Ectodermal cell (in vitro differentiated cells): ENCODE data around the gene WNT11.

ENCODE experiments used
- H3K27ac ChIP-seq: 2 replicates; pipeline ENCODE4 v1.7.0; 2013; ENCODE audit warnings: mild to moderate bottlenecking, low read depth, low read length; ENCODE audit not compliant: insufficient read depth, poor library complexity, severe bottlenecking
- H3K27me3 ChIP-seq: 2 replicates; pipeline ENCODE4 v1.7.0; 2013; ENCODE audit warnings: mild to moderate bottlenecking, low read length; ENCODE audit not compliant: insufficient read depth, control insufficient read depth, poor library complexity, severe bottlenecking
- H3K36me3 ChIP-seq: one replicate; pipeline ENCODE4 v1.7.0; 2013; ENCODE audit warnings: low read length; ENCODE audit not compliant: control insufficient read depth, insufficient read depth
- H3K4me1 ChIP-seq: one replicate; pipeline ENCODE4 v1.7.0; 2013; ENCODE audit warnings: low read length; ENCODE audit not compliant: control insufficient read depth, insufficient read depth
- H3K4me3 ChIP-seq: 2 replicates; pipeline ENCODE4 v1.7.0; 2013; ENCODE audit warnings: low read depth, low read length, control low read depth; ENCODE audit not compliant: insufficient read depth
- H3K9me3 ChIP-seq: 2 replicates; pipeline ENCODE4 v1.7.0; 2013; ENCODE audit warnings: mild to moderate bottlenecking, low read length, moderate library complexity; ENCODE audit not compliant: control insufficient read depth
- WGBS, 2 experiments: methylation state at CpG; one replicate each; pipeline ENCODE4 v1.1.7; 2013; ENCODE audit warnings: missing lambda C conversion rate in 2 of 2; 5-methylcytosine and 5-hydroxymethylcytosine counted together

WNT11 gene

DNA sequence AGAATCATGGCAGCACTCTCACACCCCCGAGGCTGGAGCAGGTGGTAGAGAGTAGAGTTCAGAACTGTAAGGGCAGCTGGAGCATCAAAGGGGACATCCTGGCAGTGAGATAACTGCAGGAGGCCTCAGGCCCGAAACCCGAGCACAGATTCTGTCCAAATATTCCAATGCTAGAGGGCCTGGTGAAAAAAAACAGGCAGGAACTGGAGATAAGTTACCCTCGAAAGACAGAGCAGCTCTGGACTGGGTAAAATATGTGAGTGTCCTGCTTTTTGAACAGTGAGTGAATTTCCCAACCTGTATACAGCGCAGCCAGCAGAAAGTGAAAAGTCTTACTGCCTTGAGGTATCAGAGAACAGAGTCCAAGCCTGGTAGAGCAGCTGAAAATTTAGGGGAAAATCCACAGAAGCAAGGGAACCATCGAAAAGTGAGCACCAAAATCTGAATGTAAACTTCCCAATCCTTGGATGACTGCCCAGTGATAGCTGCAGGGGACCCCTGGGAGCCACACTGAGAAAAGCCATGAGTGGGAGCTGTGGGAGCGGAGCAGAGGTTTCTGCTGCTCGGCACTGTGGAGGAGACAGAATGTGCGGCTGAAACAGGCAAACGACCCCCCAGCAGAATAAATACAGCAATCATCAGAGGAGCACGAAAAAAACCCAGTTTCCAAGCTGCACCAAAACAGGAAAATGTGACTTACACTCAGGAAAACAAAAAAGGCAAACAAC is 50.6 kb downstream of the WNT11 start:
- Histone ChIP-seq H3K4me1 (peaks cover 3% of the 10 kb centered on the region), H3K27ac (no peak overlapping the region), H3K27me3 (peaks cover 5% of the 10 kb centered on the region), H3K4me3 (no peak overlapping the region), H3K9me3 (no peaks in the 10 kb centered on the region), H3K36me3 (no peaks in the 10 kb centered on the region)
- 91% methylated on average over 11 of the region's 11 CpGs for WGBS, 2 experiments

DNA sequence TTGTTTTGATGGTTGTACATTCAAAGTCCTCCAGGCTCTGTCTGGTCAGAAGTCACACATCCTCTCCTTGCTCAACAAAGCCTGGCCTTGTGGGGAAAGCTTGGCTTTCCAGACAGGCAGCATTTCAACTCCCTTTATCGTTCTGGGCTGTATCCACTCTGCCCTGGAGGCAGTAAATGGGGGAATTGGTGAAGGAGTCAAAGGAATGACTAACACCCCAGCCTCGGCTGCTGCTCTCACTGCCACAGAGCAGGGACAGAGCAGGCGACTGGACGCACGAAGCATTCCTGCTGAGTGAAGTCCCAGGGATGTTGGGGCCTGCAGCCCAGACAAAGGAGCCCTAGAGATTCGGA is 52.8 kb downstream of the WNT11 start:
- Histone ChIP-seq H3K36me3 (no peaks in the 10 kb centered on the region), H3K4me3 (no peak overlapping the region), H3K27me3 (peaks cover 5% of the 10 kb centered on the region), H3K4me1 (no peaks in the 10 kb centered on the region), H3K9me3 (no peaks in the 10 kb centered on the region), H3K27ac (no peak overlapping the region)
- WGBS, 2 experiments: 61 to 74% methylated on average over 6 of the region's 6 CpGs

DNA sequence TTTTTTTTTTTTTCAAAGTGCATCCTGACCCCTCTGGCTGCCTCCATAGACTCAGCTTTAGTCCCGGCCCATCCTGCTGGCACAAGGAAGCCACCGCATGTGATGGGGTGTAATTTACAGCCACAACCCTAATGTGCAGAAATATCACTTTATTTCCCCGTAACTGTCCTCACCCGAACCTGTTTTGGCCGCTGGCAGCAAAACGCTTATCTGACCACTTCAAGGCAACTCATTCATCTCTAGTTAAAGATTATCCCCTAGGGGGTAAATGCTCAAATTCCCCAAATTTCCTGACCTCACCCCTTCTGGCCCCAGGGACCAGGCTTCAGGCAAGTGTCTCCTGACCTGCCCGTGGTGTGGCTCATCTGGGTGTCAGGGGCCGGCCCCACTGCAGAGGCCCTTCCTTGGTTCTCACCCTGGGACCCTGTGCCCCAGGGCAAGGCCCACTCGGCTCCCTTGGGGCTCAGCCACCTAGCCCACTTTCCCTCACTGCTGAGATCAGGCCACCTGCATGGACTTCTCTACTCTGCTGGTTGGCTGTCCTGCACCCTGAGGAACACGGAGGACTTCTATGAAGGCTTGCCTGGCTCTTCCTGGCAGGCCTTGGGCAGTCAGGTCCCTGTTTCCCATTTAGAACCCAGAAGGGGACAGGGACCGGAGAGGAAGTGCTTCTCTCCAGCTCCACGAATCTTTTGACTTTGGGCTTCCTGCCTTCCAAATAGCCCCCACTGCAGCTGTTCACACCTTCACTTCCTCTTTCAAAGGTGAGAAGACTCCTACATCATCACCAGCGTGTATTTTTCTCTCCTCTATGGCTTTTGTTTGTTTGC is 53.3 kb downstream of the WNT11 start:
- H3K4me3 ChIP-seq: no peak overlapping the region
- no peaks in the 10 kb centered on the region for H3K4me1 ChIP-seq
- peaks cover 5% of the 10 kb centered on the region for H3K27me3 ChIP-seq
- H3K36me3 ChIP-seq: no peaks in the 10 kb centered on the region
- H3K9me3 ChIP-seq: no peaks in the 10 kb centered on the region
- no peak overlapping the region for H3K27ac ChIP-seq
- WGBS, 2 experiments: 76 to 80% methylated on average over 12 of the region's 13 CpGs

DNA sequence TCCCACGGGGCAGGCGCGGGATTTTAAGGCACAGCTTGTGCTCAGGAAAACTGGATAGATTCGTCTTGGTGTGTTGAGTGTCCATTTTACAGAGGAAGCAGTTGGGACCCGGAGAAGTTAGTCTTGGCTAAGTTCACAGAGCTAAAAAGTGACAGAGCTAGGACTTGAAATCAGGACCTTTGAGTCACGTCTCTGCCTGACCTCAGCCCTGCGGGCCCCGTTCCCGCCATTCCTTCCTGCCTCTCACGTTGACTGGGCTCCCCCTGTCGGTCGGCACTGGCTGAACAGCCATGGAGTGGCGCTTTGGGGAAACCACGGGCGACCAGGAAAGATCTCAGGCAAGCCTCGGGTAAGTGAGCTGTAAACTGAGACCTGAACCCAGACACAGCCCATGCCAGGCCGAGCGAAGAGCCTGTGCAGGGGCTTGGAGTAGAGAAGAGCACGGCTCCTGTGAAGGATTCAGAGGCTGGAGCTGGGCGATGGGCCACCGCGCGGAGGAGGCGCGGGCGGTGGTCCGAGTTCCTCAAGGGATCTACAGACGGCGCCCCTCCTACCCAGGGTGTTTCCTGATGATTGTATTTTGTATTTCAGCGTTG is 54.1 kb downstream of the WNT11 start:
- WGBS, 2 experiments: 36 to 37% methylated on average over 30 of the region's 30 CpGs
- Histone ChIP-seq H3K4me1 (no peaks in the 10 kb centered on the region), H3K27me3 (peaks cover 5% of the 10 kb centered on the region), H3K9me3 (no peaks in the 10 kb centered on the region), H3K36me3 (no peaks in the 10 kb centered on the region), H3K27ac (no peak overlapping the region), H3K4me3 (no peak overlapping the region)

DNA sequence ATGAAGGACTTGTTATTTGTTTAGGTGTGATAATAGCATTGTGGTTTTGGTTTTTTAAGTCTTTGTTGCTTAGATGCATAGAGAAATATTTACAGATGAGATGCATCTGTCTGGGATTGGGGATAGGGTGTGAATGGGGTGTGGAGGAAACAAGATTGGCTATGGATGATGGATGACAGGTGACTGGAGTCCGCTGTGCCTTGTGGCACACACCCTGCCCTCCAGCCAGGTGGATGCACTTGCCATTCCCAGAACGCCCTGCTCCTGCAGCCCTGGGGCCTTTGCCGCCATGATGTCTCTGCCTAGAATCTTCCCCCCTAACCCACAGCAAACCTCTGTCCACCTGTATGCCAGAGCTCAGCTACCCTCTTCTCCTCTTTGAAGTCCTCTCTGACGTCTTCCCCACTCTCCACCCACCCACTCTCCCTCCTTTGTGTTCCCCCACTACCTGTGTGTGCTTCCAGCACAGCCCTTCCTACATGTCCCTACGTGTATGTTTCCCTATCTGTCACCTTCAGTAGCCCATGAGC is 54.7 kb downstream of the WNT11 start:
- WGBS, 2 experiments: 84 to 88% methylated on average over 5 of the region's 5 CpGs
- no peak overlapping the region for H3K4me3 ChIP-seq
- H3K27me3 ChIP-seq: peaks cover 5% of the 10 kb centered on the region
- H3K36me3 ChIP-seq: no peaks in the 10 kb centered on the region
- no peaks in the 10 kb centered on the region for H3K4me1 ChIP-seq
- no peak overlapping the region for H3K27ac ChIP-seq
- H3K9me3 ChIP-seq: no peaks in the 10 kb centered on the region

DNA sequence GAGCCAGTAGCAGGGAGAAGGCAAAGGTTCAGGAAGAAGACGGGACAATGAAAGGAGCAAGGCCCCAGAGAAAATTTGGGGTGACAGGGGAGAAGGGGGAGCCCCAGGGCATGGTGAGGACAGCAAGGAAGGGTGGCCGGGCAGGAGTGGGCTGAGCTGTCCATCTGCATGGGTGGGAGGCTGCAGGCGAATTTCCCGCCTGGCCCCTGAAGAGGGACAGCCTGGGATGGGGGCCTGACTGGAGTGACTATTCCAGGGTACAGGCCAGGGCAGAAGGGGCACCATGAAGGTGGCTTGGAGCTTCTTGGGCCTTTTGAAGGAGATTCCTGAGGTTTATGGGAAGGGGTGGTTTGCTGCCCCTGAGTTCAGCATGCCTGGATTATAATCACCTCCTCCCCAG is 56.2 kb downstream of the WNT11 start:
- Histone ChIP-seq H3K27ac (no peak overlapping the region), H3K36me3 (no peaks in the 10 kb centered on the region), H3K4me3 (no peak overlapping the region), H3K27me3 (peaks cover 5% of the 10 kb centered on the region), H3K9me3 (no peaks in the 10 kb centered on the region), H3K4me1 (no peaks in the 10 kb centered on the region)
- 97 to 98% methylated on average over 4 of the region's 4 CpGs for WGBS, 2 experiments

DNA sequence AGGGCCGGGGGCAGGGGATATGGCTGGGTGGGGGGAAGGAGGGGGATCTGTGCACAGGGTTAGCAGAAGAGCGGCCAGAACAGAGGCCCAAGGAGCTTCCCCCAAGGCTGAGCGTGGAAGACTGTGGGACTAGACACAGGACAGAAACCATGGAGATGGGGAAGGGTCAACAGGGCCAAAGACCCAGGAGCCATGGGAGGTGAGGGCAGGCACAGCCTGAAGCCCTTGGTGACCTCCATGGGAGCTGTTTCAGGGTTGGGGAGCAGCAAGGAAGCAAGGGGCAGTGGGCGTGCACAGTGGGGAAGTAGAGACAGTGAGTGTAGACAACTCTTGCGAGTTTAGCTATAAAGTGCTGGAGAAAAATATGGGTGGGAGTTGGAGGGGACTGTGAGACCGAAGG is 56.6 kb downstream of the WNT11 start:
- 95 to 96% methylated on average over 6 of the region's 6 CpGs for WGBS, 2 experiments
- H3K27ac ChIP-seq: no peak overlapping the region
- peaks cover 5% of the 10 kb centered on the region for H3K27me3 ChIP-seq
- H3K9me3 ChIP-seq: no peaks in the 10 kb centered on the region
- H3K4me1 ChIP-seq: no peaks in the 10 kb centered on the region
- H3K36me3 ChIP-seq: no peaks in the 10 kb centered on the region
- H3K4me3 ChIP-seq: no peak overlapping the region

DNA sequence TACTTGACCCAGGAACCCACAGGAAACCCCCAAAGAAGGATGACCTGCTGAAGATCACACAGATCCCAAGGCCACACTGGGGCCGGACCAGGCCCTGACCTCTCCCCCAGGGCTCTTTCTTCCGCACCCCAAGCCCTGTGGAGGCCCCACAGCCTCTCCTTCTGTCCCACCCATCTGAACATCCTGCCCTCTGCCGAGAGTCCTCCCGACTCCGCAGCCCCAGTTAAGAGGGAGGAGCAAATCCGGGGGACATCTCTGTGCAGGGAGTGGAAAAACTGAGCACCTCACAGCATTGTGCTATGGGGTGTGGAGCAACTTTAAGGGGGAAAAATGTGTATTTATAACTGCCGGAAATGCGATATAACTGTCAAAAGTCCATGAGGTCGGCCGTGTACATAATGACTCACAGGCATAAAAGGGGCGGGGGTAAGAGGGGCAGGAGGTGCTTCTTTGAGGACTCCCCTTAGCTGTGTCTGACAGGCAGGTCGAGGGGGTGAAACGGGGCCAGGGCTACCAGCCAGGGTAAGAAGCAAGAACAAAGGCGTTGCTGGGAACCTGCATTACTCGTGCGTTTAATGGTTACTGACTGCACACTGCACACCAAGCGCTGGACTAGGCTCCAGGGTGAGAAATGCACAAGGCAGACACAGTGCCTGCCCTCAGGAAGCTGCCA is 57.2 kb downstream of the WNT11 start:
- Histone ChIP-seq H3K36me3 (no peaks in the 10 kb centered on the region), H3K4me1 (no peaks in the 10 kb centered on the region), H3K4me3 (no peak overlapping the region), H3K9me3 (no peaks in the 10 kb centered on the region), H3K27ac (no peak overlapping the region), H3K27me3 (peaks cover 5% of the 10 kb centered on the region)
- WGBS, 2 experiments: 93 to 94% methylated on average over 16 to 17 of the region's 17 CpGs

DNA sequence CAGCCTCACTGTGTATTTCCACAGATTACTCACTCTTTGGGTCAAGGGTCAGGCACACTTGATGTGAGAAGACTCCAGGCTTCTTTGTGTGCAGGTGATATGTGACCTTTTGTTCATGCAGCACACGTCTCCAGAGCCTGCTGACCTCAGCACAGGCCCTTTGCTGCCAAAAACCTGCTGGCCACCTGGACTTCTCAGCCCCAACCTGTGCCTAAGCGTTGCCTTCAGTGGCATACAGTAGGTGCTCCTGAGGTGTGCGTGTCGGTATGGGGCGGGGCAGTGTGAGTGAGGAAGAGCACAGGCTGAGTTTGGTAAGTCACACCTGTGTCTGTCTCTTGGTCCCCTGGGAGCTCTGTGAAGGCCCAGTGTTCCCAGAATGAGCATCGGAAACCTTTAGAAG is 58.1 kb downstream of the WNT11 start:
- no peak overlapping the region for H3K4me3 ChIP-seq
- WGBS, 2 experiments: 92 to 94% methylated on average over 6 of the region's 6 CpGs
- H3K27me3 ChIP-seq: peaks cover under 1% of the 10 kb centered on the region
- no peak overlapping the region for H3K27ac ChIP-seq
- no peaks in the 10 kb centered on the region for H3K4me1 ChIP-seq
- no peaks in the 10 kb centered on the region for H3K36me3 ChIP-seq
- no peaks in the 10 kb centered on the region for H3K9me3 ChIP-seq
